PC-3 (cell line): ENCODE measurements around the gene HLA-DQA1.

Experiments
- CTCF ChIP-seq: fragments of 300-600 bp; sonication (generic); conservative IDR thresholded peaks from 2 replicates; pipeline ENCODE4 v1.5.1; 2017; ENCODE audit warnings: antibody characterized with exemption, low read depth, mild to moderate bottlenecking, low read length
- EZH2 ChIP-seq: fragments of 300-600 bp; sonication (generic); IDR thresholded peaks from one replicate; pipeline ENCODE4 v1.6.1; 2017; ENCODE audit warnings: antibody characterized with exemption, mild to moderate bottlenecking, low read length; ENCODE audit not compliant: unreplicated experiment
- EZH2phosphoT487 ChIP-seq: fragments of 300-600 bp; sonication (generic); IDR thresholded peaks from 2 replicates; pipeline ENCODE4 v1.6.1; 2018; ENCODE audit warnings: mild to moderate bottlenecking, antibody characterized with exemption, low read length, borderline replicate concordance

- TF ChIP-seq CTCF (no peak), EZH2 (no peak), EZH2phosphoT487 (no peak)
These were observed 40.2 kb upstream of the HLA-DQA1 start for GRCh38 chr6:32597024-32597423.
